DND-41 (cell line): ENCODE measurements around the gene MIXL1.
A peak's percentile ranks its signal among the peaks of the same experiment; 100 is the strongest.

Experiments
- ATAC-seq: fragments of 200-7000 bp; cut with Tn5 transposase; 3 replicates; pipeline ENCODE4 v1.9.1; 2021; ENCODE audit warnings: low read depth; ENCODE audit not compliant: insufficient read depth
- DNase-seq: peaks from one replicate; pipeline ENCODE4 v3.0.0-alpha.2; 2020
- H2AFZ ChIP-seq: 2 replicates; pipeline ENCODE4 v1.6.0; 2012; ENCODE audit warnings: low read depth, low read length
- H3K27ac ChIP-seq: 2 replicates; pipeline ENCODE4 v1.5.1; 2012; ENCODE audit warnings: low read length, inconsistent platforms
- H3K27me3 ChIP-seq: fragments of 200-600 bp; sonication (generic); 2 replicates; pipeline ENCODE4 v1.6.0; 2012; ENCODE audit warnings: low read length, mild to moderate bottlenecking, inconsistent platforms; ENCODE audit not compliant: insufficient read depth, poor library complexity
- H3K36me3 ChIP-seq: 2 replicates; pipeline ENCODE4 v1.5.1; 2012; ENCODE audit warnings: low read length, inconsistent platforms; ENCODE audit not compliant: insufficient read depth
- H3K4me1 ChIP-seq: 2 replicates; pipeline ENCODE4 v1.5.1; 2012; ENCODE audit warnings: mild to moderate bottlenecking, low read length; ENCODE audit not compliant: insufficient read depth
- H3K4me2 ChIP-seq: 2 replicates; pipeline ENCODE4 v1.6.0; 2012; ENCODE audit warnings: mild to moderate bottlenecking, moderate library complexity, low read length, inconsistent platforms; ENCODE audit not compliant: insufficient read depth
- H3K4me3 ChIP-seq, 2 experiments: fragments of 200-600 bp in 1 of 2; shearing (Covaris generic) in 1 of 2; 2 replicates each; pipeline ENCODE4 v1.5.1; 2012 to 2016; ENCODE audit warnings: inconsistent platforms in 2 of 2, low read length in 2 of 2, mild to moderate bottlenecking in 2 of 2, low read depth in 1 of 2, moderate library complexity in 1 of 2
- H3K79me2 ChIP-seq: 2 replicates; pipeline ENCODE4 v1.6.0; 2012; ENCODE audit warnings: low read length, inconsistent platforms; ENCODE audit not compliant: insufficient read depth
- H3K9ac ChIP-seq: 2 replicates; pipeline ENCODE4 v1.6.0; 2012; ENCODE audit warnings: low read depth, mild to moderate bottlenecking, inconsistent platforms, low read length, moderate library complexity
- H3K9me3 ChIP-seq: 2 replicates; pipeline ENCODE4 v1.5.1; 2012; ENCODE audit warnings: low read length, moderate library complexity, mild to moderate bottlenecking, inconsistent platforms; ENCODE audit not compliant: insufficient read depth, severe bottlenecking
- H4K20me1 ChIP-seq: 2 replicates; pipeline ENCODE4 v1.6.0; 2012; ENCODE audit warnings: low read length; ENCODE audit not compliant: insufficient read depth
- EZH2 ChIP-seq: IDR thresholded peaks from 3 replicates; pipeline ENCODE4 v1.6.1; 2012; ENCODE audit warnings: borderline replicate concordance, low read depth, mild to moderate bottlenecking, moderate library complexity, low read length, inconsistent platforms; ENCODE audit not compliant: severe bottlenecking
- TF ChIP-seq, protein P1 (sequence below): IDR thresholded peaks from 2 replicates; pipeline ENCODE4 v1.5.1; 2012; ENCODE audit warnings: borderline replicate concordance, low read length, moderate library complexity, mild to moderate bottlenecking; ENCODE audit not compliant: poor library complexity, severe bottlenecking; ENCODE audit errors: extremely low read depth

Gene MIXL1

DNA sequence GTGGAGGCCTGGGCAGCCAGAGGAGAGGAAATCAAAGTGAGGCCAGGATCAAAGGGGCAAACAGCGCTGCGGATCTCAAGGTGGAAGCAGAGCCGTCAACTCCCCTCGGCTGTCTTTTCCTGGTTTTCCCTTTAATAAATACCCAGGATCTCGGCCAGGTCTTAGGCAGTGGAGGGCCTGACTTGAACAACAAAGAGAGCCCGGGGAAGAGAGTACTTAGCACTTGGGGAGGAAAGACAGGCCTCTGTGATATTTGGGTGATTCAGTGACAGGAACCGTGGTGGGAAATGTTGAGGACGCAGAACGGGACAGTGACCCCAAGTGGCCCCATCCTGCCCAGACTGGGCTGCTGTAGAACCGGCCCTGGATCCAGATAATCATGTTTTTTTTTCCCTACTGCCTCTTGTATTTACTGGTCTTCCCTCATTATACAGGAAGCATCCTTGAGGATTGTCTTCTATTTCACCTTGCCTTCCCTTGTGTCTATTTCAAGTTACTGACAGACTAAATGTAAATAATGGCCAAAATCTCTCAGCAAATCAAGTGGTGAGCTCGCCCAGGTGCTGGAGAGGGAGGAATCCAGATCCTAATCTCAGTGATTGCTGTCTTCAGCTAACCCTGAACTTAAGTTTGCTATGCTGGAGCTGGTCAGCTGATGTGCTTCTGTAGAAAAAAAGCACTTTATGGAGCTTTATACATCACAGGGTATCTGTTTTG is 2.8 kb upstream of the MIXL1 start:
- H3K4me3 ChIP-seq: no peak overlapping the region
- no peak for TF ChIP-seq EZH2
- TF ChIP-seq, protein P1, sequence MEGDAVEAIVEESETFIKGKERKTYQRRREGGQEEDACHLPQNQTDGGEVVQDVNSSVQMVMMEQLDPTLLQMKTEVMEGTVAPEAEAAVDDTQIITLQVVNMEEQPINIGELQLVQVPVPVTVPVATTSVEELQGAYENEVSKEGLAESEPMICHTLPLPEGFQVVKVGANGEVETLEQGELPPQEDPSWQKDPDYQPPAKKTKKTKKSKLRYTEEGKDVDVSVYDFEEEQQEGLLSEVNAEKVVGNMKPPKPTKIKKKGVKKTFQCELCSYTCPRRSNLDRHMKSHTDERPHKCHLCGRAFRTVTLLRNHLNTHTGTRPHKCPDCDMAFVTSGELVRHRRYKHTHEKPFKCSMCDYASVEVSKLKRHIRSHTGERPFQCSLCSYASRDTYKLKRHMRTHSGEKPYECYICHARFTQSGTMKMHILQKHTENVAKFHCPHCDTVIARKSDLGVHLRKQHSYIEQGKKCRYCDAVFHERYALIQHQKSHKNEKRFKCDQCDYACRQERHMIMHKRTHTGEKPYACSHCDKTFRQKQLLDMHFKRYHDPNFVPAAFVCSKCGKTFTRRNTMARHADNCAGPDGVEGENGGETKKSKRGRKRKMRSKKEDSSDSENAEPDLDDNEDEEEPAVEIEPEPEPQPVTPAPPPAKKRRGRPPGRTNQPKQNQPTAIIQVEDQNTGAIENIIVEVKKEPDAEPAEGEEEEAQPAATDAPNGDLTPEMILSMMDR: no peak
- no peaks in the 10 kb centered on the region for H3K27me3 ChIP-seq
- H3K27ac ChIP-seq: no peak overlapping the region
- H3K4me2 ChIP-seq: no peak overlapping the region
- no peaks in the 10 kb centered on the region for H4K20me1 ChIP-seq
- H3K4me1 ChIP-seq: no peaks in the 10 kb centered on the region
- DNase-seq (no peak), ATAC-seq (no peak)
- H3K79me2 ChIP-seq: no peaks in the 10 kb centered on the region
- H3K9ac ChIP-seq: no peak overlapping the region
- no peaks in the 10 kb centered on the region for H3K36me3 ChIP-seq
- no peak overlapping the region for H2AFZ ChIP-seq
- no peaks in the 10 kb centered on the region for H3K9me3 ChIP-seq

DNA sequence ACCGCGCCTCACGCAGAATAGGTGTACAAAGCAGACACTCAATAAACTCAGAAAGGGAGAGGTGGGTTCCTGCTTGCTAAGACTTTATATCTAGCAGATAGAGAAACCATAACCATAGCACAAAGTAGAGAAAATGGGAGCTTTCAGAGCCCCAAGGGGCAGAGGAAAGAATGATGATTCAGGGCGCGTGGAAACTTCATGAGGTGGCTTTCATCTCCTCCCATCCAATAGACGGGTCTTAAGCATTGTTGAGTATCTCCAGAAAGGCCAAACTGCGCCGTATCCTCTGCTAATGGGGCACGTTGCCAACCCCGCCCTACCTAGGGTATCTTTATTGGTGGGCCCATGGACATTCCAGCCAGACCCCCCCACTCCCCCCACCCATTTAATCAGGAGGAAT is 778 bp upstream of the MIXL1 start:
- Histone ChIP-seq H4K20me1 (no peaks in the 10 kb centered on the region), H3K27me3 (no peaks in the 10 kb centered on the region), H3K9me3 (no peaks in the 10 kb centered on the region), H3K4me1 (no peaks in the 10 kb centered on the region), H2AFZ (no peak overlapping the region), H3K4me3 (no peak overlapping the region), H3K36me3 (no peaks in the 10 kb centered on the region), H3K9ac (no peak overlapping the region), H3K4me2 (no peak overlapping the region), H3K79me2 (no peaks in the 10 kb centered on the region), H3K27ac (no peak overlapping the region)
- DNase-seq (no peak), ATAC-seq (peak; percentile 9; the same call in 1 of the 3 replicates)
- TF ChIP-seq, protein P1: no peak
- TF ChIP-seq EZH2: no peak

DNA sequence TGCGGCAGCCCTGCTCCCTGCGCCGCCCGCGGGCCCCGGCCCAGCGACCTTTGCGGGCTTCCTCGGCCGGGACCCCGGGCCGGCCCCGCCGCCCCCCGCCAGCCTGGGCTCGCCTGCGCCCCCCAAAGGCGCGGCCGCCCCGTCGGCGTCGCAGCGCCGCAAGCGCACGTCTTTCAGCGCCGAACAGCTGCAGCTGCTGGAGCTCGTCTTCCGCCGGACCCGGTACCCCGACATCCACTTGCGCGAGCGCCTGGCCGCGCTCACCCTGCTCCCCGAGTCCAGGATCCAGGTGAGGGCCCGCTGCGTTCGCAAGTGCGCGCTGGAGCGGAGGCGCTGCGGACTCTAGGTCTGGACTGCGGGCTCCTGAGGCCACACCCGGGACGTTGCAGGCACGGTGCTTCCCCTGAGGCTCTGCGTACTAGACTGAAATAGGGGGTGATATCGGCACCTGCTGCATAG is 351 bp downstream of the MIXL1 start:
- H3K9ac ChIP-seq: no peak overlapping the region
- no peak overlapping the region for H3K4me2 ChIP-seq
- H3K4me3 ChIP-seq: no peak overlapping the region
- DNase-seq (no peak), ATAC-seq (no peak)
- H3K27ac ChIP-seq: no peak overlapping the region
- H4K20me1 ChIP-seq: no peaks in the 10 kb centered on the region
- no peaks in the 10 kb centered on the region for H3K4me1 ChIP-seq
- no peak overlapping the region for H2AFZ ChIP-seq
- H3K36me3 ChIP-seq: peaks cover 4% of the 10 kb centered on the region; the same call in 1 of the 2 replicates
- no peak for TF ChIP-seq EZH2
- TF ChIP-seq, protein P1: no peak
- no peaks in the 10 kb centered on the region for H3K79me2 ChIP-seq
- H3K9me3 ChIP-seq: no peaks in the 10 kb centered on the region
- no peaks in the 10 kb centered on the region for H3K27me3 ChIP-seq
